CD14-positive monocyte (primary cell): ENCODE measurements around the gene MRLN. TPM values are rescaled to one million over a fixed set of nuclear protein-coding genes. Genes with fewer than 3 reads are reported as not detected.

ENCODE experiments used
- DNase-seq, 3 donors: peaks; one replicate each; pipeline ENCODE4 v3.0.0-alpha.2; 2011 to 2022
- H2AFZ ChIP-seq: 2 replicates; pipeline ENCODE4 v1.6.0; 2012; ENCODE audit warnings: mild to moderate bottlenecking, low read depth, low read length, inconsistent platforms; ENCODE audit not compliant: insufficient read depth, poor library complexity, severe bottlenecking
- H3K27ac ChIP-seq, 2 donors: 1 replicate in 1 of 2; 2 replicates in 1 of 2; pipeline ENCODE4 v1.5.1; 2012 to 2013; ENCODE audit warnings: low read length in 2 of 2, control low read depth in 1 of 2, inconsistent platforms in 1 of 2, low read depth in 1 of 2, mild to moderate bottlenecking in 1 of 2
- H3K27me3 ChIP-seq, 2 donors: one replicate each; pipeline versions ENCODE4 v1.6.0 to v1.6.1; 2011 to 2013; ENCODE audit warnings: low read length in 2 of 2; ENCODE audit not compliant: control insufficient read depth in 2 of 2, insufficient read depth in 2 of 2
- H3K36me3 ChIP-seq, 2 donors: replicated peaks in 1 of 2; 1 replicate in 1 of 2; 2 replicates in 1 of 2; pipeline versions ENCODE4 v1.5.1 to v1.6.1; 2012 to 2013; ENCODE audit warnings: low read length in 2 of 2, control low read depth in 1 of 2, inconsistent platforms in 1 of 2, mild to moderate bottlenecking in 1 of 2; ENCODE audit not compliant: insufficient read depth in 2 of 2, control insufficient read depth in 1 of 2
- H3K4me1 ChIP-seq, 2 donors: 1 replicate in 1 of 2; 2 replicates in 1 of 2; pipeline versions ENCODE4 v1.5.1 to v1.6.1; 2012 to 2013; ENCODE audit warnings: low read length in 2 of 2, control low read depth in 1 of 2, inconsistent platforms in 1 of 2, mild to moderate bottlenecking in 1 of 2, moderate library complexity in 1 of 2; ENCODE audit not compliant: insufficient read depth in 2 of 2, control insufficient read depth in 1 of 2
- H3K4me2 ChIP-seq: replicated peaks from 2 replicates; pipeline ENCODE3; 2012; ENCODE audit warnings: low read length, moderate library complexity, mild to moderate bottlenecking; ENCODE audit not compliant: poor library complexity, severe bottlenecking; ENCODE audit errors: extremely low read depth
- H3K4me3 ChIP-seq, 3 experiments: fragments of 200-600 bp in 1 of 3; sonication (generic) in 1 of 3; replicated peaks in 1 of 3; 1 replicate in 2 of 3; 2 replicates in 1 of 3; pipeline ENCODE4 v1.5.1; 2011 to 2013; ENCODE audit warnings: low read length in 3 of 3, mild to moderate bottlenecking in 3 of 3, control low read depth in 2 of 3, low read depth in 2 of 3, inconsistent platforms in 1 of 3, moderate library complexity in 1 of 3
- H3K79me2 ChIP-seq: 2 replicates; pipeline ENCODE4 v1.6.0; 2012; ENCODE audit warnings: mild to moderate bottlenecking, control low read depth, inconsistent platforms, low read length, moderate library complexity; ENCODE audit not compliant: insufficient read depth
- H3K9ac ChIP-seq: 2 replicates; pipeline ENCODE4 v1.6.0; 2017; ENCODE audit warnings: low read length, mild to moderate bottlenecking; ENCODE audit not compliant: insufficient read depth, poor library complexity, severe bottlenecking
- H3K9me3 ChIP-seq, 2 donors: replicated peaks in 1 of 2; 1 replicate in 1 of 2; 2 replicates in 1 of 2; pipeline versions ENCODE4 v1.5.1 to v1.6.1; 2012 to 2013; ENCODE audit warnings: low read length in 2 of 2, control low read depth in 1 of 2; ENCODE audit not compliant: control insufficient read depth in 1 of 2, insufficient read depth in 1 of 2
- H4K20me1 ChIP-seq: 2 replicates; pipeline ENCODE4 v1.6.0; 2012; ENCODE audit warnings: mild to moderate bottlenecking, low read length, control low read depth, moderate library complexity; ENCODE audit not compliant: insufficient read depth
- H3K27ac Mint-ChIP-seq, 7 donors: one replicate each; pipeline ENCODE4 v1.8.0; 2020; ENCODE audit warnings: mild to moderate bottlenecking in 7 of 7, mixed read lengths in 7 of 7, moderate library complexity in 6 of 7, inconsistent platforms in 2 of 7
- H3K27me3 Mint-ChIP-seq, 3 donors: one replicate each; pipeline ENCODE4 v1.8.0; 2021 to 2022; ENCODE audit warnings: low read depth in 3 of 3, mild to moderate bottlenecking in 3 of 3, mixed read lengths in 3 of 3, moderate library complexity in 3 of 3, inconsistent platforms in 1 of 3
- H3K36me3 Mint-ChIP-seq, 2 donors: one replicate each; pipeline ENCODE4 v1.8.0; 2020; ENCODE audit warnings: mixed read lengths in 2 of 2, inconsistent platforms in 1 of 2, mild to moderate bottlenecking in 1 of 2
- H3K4me1 Mint-ChIP-seq: one replicate; pipeline ENCODE4 v1.8.0; 2020; ENCODE audit warnings: mild to moderate bottlenecking, mixed read lengths
- H3K4me3 Mint-ChIP-seq, 2 donors: one replicate each; pipeline ENCODE4 v1.8.0; 2020; ENCODE audit warnings: mild to moderate bottlenecking in 2 of 2, mixed read lengths in 2 of 2, moderate library complexity in 1 of 2
- H3K9me3 Mint-ChIP-seq, 7 donors: one replicate each; pipeline ENCODE4 v1.8.0; 2020 to 2022; ENCODE audit warnings: mixed read lengths in 7 of 7, mild to moderate bottlenecking in 6 of 7, moderate library complexity in 6 of 7, inconsistent platforms in 2 of 7
- WGBS: methylation state at CpG from one replicate; pipeline ENCODE4 v1.1.5; 2013; ENCODE audit warnings: missing lambda C conversion rate; ENCODE audit not compliant: insufficient coverage; 5-methylcytosine and 5-hydroxymethylcytosine counted together
- intact Hi-C, 2 donors: fragments of 100-400 bp; cut with micrococcal nuclease; formaldehyde crosslinking; loops; one replicate each; pipeline versions ENCODE4 v1.15.0 to v1.15.1; 2023
- polyA plus RNA-seq, 3 donors: library from polyadenylated mRNA; depleted of rRNA in 1 of 3; unstranded in 2 of 3; stranded (reverse) in 1 of 3; fragments of 300-500 nt in 2 of 3; fragments of >200 nt in 1 of 3; fragmentation: Illumina TruSeq in 2 of 3; gene quantifications; 1 replicate in 2 of 3; 2 replicates in 1 of 3; pipeline ENCODE4 v1.2.3, GENCODE V29; 2012 to 2021
- TF ChIP-seq, protein P1 (sequence below): fragments of 200-600 bp; IDR thresholded peaks from one replicate; pipeline ENCODE4 v1.8.0; 2022; ENCODE audit warnings: antibody characterized with exemption, mild to moderate bottlenecking

The MRLN gene
- polyA plus RNA-seq, 3 donors: not detected

DNA sequence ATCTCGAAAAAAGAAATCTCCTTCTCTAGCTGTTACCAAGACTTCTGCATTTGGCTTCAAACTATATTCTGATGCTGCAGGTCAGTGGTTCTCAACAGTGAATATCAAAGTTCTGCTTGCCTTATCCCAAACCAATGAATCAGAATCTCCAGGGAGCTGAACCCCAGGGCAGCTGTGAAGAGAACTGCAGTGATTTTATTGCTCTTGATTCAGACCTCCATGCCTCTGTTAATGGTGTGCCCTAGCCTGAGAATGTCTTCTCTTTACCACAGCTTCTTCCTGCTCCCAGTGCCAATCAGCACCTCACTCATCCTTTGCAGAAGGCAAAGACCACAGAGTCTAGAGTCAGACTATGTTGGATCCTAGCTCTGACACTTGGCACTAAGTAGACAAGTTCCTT is 46.2 kb upstream of the MRLN start:
- Histone ChIP-seq H3K4me1 (peaks cover 0 to 11% of the 10 kb centered on the region in 2 donors), H3K27me3 (no peaks in the 10 kb centered on the region), H3K9ac (no peak overlapping the region), H3K9me3 (no peaks in the 10 kb centered on the region), H3K4me3 (no peak overlapping the region), H3K4me2 (no peak overlapping the region), H4K20me1 (no peaks in the 10 kb centered on the region), H3K36me3 (peaks cover 52 to 83% of the 10 kb centered on the region in 2 donors), H2AFZ (no peak overlapping the region), H3K79me2 (no peaks in the 10 kb centered on the region), H3K27ac (peak overlapping the region in 1 of 2 donors; percentile 3)
- Mint-ChIP-seq H3K36me3 (peaks cover 75 to 79% of the 10 kb centered on the region in 2 donors), H3K4me3 (no peak overlapping the region), H3K9me3 (peaks cover 0 to 4% (median 2%) of the 10 kb centered on the region in 7 donors), H3K27ac (peak overlapping the region in 2 of 7 donors; percentile 5 to 90), H3K4me1 (peaks cover 10% of the 10 kb centered on the region), H3K27me3 (no peaks in the 10 kb centered on the region)
- intact Hi-C loops: no loop called here
- 100% methylated on average over 1 of the region's 1 CpG for WGBS
- TF ChIP-seq, protein P1, sequence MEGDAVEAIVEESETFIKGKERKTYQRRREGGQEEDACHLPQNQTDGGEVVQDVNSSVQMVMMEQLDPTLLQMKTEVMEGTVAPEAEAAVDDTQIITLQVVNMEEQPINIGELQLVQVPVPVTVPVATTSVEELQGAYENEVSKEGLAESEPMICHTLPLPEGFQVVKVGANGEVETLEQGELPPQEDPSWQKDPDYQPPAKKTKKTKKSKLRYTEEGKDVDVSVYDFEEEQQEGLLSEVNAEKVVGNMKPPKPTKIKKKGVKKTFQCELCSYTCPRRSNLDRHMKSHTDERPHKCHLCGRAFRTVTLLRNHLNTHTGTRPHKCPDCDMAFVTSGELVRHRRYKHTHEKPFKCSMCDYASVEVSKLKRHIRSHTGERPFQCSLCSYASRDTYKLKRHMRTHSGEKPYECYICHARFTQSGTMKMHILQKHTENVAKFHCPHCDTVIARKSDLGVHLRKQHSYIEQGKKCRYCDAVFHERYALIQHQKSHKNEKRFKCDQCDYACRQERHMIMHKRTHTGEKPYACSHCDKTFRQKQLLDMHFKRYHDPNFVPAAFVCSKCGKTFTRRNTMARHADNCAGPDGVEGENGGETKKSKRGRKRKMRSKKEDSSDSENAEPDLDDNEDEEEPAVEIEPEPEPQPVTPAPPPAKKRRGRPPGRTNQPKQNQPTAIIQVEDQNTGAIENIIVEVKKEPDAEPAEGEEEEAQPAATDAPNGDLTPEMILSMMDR: no peak
- no peak for DNase-seq

DNA sequence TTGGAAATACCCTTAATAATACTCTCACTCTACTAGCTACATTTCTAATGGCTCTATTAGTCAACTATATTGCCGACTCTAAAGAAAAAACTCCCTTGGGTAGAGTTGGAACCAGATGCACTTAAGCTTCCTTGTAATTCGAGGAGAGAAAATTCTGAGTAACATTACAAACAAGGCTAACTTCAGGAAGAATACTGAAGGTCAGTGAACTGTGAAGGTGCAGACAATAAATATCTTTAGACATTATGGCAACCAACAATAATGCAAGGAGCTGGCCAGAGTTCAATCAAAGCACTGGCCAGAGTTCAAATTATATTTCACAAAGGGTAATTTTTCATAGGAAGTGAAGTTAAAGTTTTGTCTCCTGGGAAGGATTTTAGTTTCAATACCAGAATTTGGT is 40.7 kb upstream of the MRLN start:
- no peaks in the 10 kb centered on the region for H3K27me3 Mint-ChIP-seq
- H3K4me3 Mint-ChIP-seq: no peak overlapping the region
- H4K20me1 ChIP-seq: no peaks in the 10 kb centered on the region
- no peak overlapping the region for H3K4me3 ChIP-seq
- no peak for DNase-seq
- no peak overlapping the region for H2AFZ ChIP-seq
- H3K27ac Mint-ChIP-seq: no peak overlapping the region
- TF ChIP-seq, protein P1: no peak
- H3K9me3 ChIP-seq: no peaks in the 10 kb centered on the region
- H3K79me2 ChIP-seq: no peaks in the 10 kb centered on the region
- no peaks in the 10 kb centered on the region for H3K4me1 ChIP-seq
- intact Hi-C loops: no loop called here
- H3K27ac ChIP-seq: no peak overlapping the region
- H3K27me3 ChIP-seq: no peaks in the 10 kb centered on the region
- peaks cover 73 to 80% of the 10 kb centered on the region in 2 donors for H3K36me3 Mint-ChIP-seq
- peaks cover 0 to 3% (median 2%) of the 10 kb centered on the region in 7 donors for H3K9me3 Mint-ChIP-seq
- WGBS: no CpG with 5 or more reads among the region's 2 CpGs
- no peaks in the 10 kb centered on the region for H3K4me1 Mint-ChIP-seq
- peaks cover 55 to 92% of the 10 kb centered on the region in 2 donors for H3K36me3 ChIP-seq
- H3K9ac ChIP-seq: no peak overlapping the region
- H3K4me2 ChIP-seq: no peak overlapping the region
